H9 (cell line): ENCODE measurements around the gene NEUROD4. TPM values are rescaled to one million over a fixed set of nuclear protein-coding genes. Genes with fewer than 3 reads are reported as not detected.

Experiments used
- DNase-seq: peaks from one replicate; pipeline ENCODE4 v3.0.0-alpha.2; 2017
- H2AFZ ChIP-seq: one replicate; pipeline ENCODE4 v1.6.1; 2013; ENCODE audit warnings: mild to moderate bottlenecking, low read length, control low read depth, moderate library complexity
- H2AK5ac ChIP-seq: 2 replicates; pipeline ENCODE4 v1.6.1; 2013; ENCODE audit warnings: low read length, control low read depth, mixed read lengths; ENCODE audit not compliant: insufficient read length
- H2BK120ac ChIP-seq: one replicate; pipeline ENCODE4 v1.6.1; 2013; ENCODE audit warnings: low read depth, mild to moderate bottlenecking, low read length, control low read depth, inconsistent platforms; ENCODE audit not compliant: poor library complexity, severe bottlenecking
- H2BK12ac ChIP-seq: 2 replicates; pipeline ENCODE4 v1.6.1; 2013; ENCODE audit warnings: low read length, control low read depth, mixed read lengths, low read depth; ENCODE audit not compliant: insufficient read length
- H2BK15ac ChIP-seq: 2 replicates; pipeline ENCODE4 v1.6.1; 2013; ENCODE audit warnings: low read depth, low read length, control low read depth
- H2BK20ac ChIP-seq: one replicate; pipeline ENCODE4 v1.6.1; 2013; ENCODE audit warnings: low read depth, mild to moderate bottlenecking, low read length, control low read depth, inconsistent platforms; ENCODE audit not compliant: poor library complexity, severe bottlenecking
- H2BK5ac ChIP-seq: 2 replicates; pipeline ENCODE4 v1.6.1; 2013; ENCODE audit warnings: low read length, control low read depth, mixed read lengths; ENCODE audit not compliant: insufficient read length
- H3K14ac ChIP-seq: 2 replicates; pipeline ENCODE4 v1.6.1; 2013; ENCODE audit warnings: low read length, control low read depth; ENCODE audit not compliant: insufficient read depth
- H3K18ac ChIP-seq: 2 replicates; pipeline ENCODE4 v1.6.1; 2013; ENCODE audit warnings: low read depth, mild to moderate bottlenecking, mixed read lengths, low read length, control low read depth; ENCODE audit not compliant: insufficient read length
- H3K23ac ChIP-seq: 2 replicates; pipeline ENCODE4 v1.6.1; 2013; ENCODE audit warnings: low read length, control low read depth, mixed read lengths, low read depth; ENCODE audit not compliant: insufficient read length
- H3K23me2 ChIP-seq: 2 replicates; pipeline ENCODE4 v1.6.1; 2013; ENCODE audit warnings: low read depth, mild to moderate bottlenecking, mixed read lengths, low read length, control low read depth; ENCODE audit not compliant: insufficient read length, poor library complexity, severe bottlenecking
- H3K27ac ChIP-seq: 2 replicates; pipeline ENCODE4 v1.5.1; 2013; ENCODE audit warnings: low read length, control low read depth, mixed read lengths, low read depth; ENCODE audit not compliant: insufficient read length
- H3K27me3 ChIP-seq: 2 replicates; pipeline ENCODE4 v1.6.1; 2013; ENCODE audit warnings: low read length, control low read depth, inconsistent platforms; ENCODE audit not compliant: insufficient read depth
- H3K4ac ChIP-seq: 2 replicates; pipeline ENCODE4 v1.6.1; 2013; ENCODE audit warnings: low read depth, mild to moderate bottlenecking, control low read depth, inconsistent platforms, low read length, moderate library complexity
- H3K4me1 ChIP-seq: 2 replicates; pipeline ENCODE4 v1.6.1; 2013; ENCODE audit warnings: low read length, control low read depth, inconsistent platforms; ENCODE audit not compliant: insufficient read depth
- H3K4me2 ChIP-seq: 2 replicates; pipeline ENCODE4 v1.6.1; 2013; ENCODE audit warnings: low read length, control low read depth, mixed read lengths; ENCODE audit not compliant: insufficient read length, insufficient read depth
- H3K56ac ChIP-seq: 2 replicates; pipeline ENCODE4 v1.6.1; 2013; ENCODE audit warnings: low read depth, mild to moderate bottlenecking, mixed read lengths, low read length, control low read depth; ENCODE audit not compliant: insufficient read length
- H3K79me1 ChIP-seq: 2 replicates; pipeline ENCODE4 v1.6.1; 2013; ENCODE audit warnings: low read depth, mild to moderate bottlenecking, moderate library complexity, low read length, control low read depth, inconsistent platforms; ENCODE audit not compliant: insufficient read depth, poor library complexity, severe bottlenecking
- H3K79me2 ChIP-seq: 2 replicates; pipeline ENCODE4 v1.6.1; 2013; ENCODE audit warnings: low read length, control low read depth, inconsistent platforms; ENCODE audit not compliant: insufficient read depth
- H3K9ac ChIP-seq: 2 replicates; pipeline ENCODE4 v1.6.1; 2013; ENCODE audit warnings: low read length, control low read depth, mixed read lengths; ENCODE audit not compliant: insufficient read length; ENCODE audit errors: extremely low read depth
- H3K9me3 ChIP-seq: one replicate; pipeline ENCODE4 v1.6.1; 2013; ENCODE audit warnings: low read depth, low read length, inconsistent platforms; ENCODE audit not compliant: control insufficient read depth
- H3T11ph ChIP-seq: one replicate; pipeline ENCODE4 v1.6.1; 2013; ENCODE audit warnings: mild to moderate bottlenecking, low read length, control low read depth, inconsistent platforms
- H4K20me1 ChIP-seq: one replicate; pipeline ENCODE4 v1.6.1; 2013; ENCODE audit not compliant: control insufficient read depth, insufficient read length, insufficient read depth
- H4K5ac ChIP-seq: 2 replicates; pipeline ENCODE4 v1.6.1; 2013; ENCODE audit warnings: low read depth, mild to moderate bottlenecking, mixed read lengths, low read length, control low read depth; ENCODE audit not compliant: insufficient read length
- H4K8ac ChIP-seq: replicated peaks from 2 replicates; pipeline ENCODE4 v1.6.1; 2013; ENCODE audit warnings: low read length, control low read depth, mixed read lengths, low read depth; ENCODE audit not compliant: insufficient read length
- H4K91ac ChIP-seq: 2 replicates; pipeline ENCODE4 v1.6.1; 2013; ENCODE audit warnings: low read depth, mild to moderate bottlenecking, moderate library complexity, mixed read lengths, low read length, control low read depth; ENCODE audit not compliant: insufficient read length
- H3K27ac Mint-ChIP-seq, 3 experiments: 2 replicates in 2 of 3; 3 replicates in 1 of 3; pipeline ENCODE4 v1.8.0; 2020 to 2021; ENCODE audit warnings: mixed read lengths in 3 of 3, mild to moderate bottlenecking in 1 of 3, moderate library complexity in 1 of 3
- H3K27me3 Mint-ChIP-seq: 2 replicates; pipeline ENCODE4 v1.8.0; 2021; ENCODE audit warnings: low read depth, mild to moderate bottlenecking, moderate library complexity, mixed read lengths
- H3K36me3 Mint-ChIP-seq, 3 experiments: 2 replicates in 2 of 3; 3 replicates in 1 of 3; pipeline ENCODE4 v1.8.0; 2020 to 2021; ENCODE audit warnings: low read depth in 3 of 3, mixed read lengths in 3 of 3; ENCODE audit not compliant: insufficient read depth in 1 of 3
- H3K4me1 Mint-ChIP-seq, 2 experiments: 2 replicates each; pipeline ENCODE4 v1.8.0; 2020; ENCODE audit warnings: mixed read lengths in 2 of 2
- H3K4me3 Mint-ChIP-seq, 2 experiments: 2 replicates in 1 of 2; 3 replicates in 1 of 2; pipeline ENCODE4 v1.8.0; 2020 to 2021; ENCODE audit warnings: mild to moderate bottlenecking in 2 of 2, mixed read lengths in 2 of 2, moderate library complexity in 1 of 2
- H3K9me3 Mint-ChIP-seq, 2 experiments: 2 replicates in 1 of 2; 3 replicates in 1 of 2; pipeline ENCODE4 v1.8.0; 2020; ENCODE audit warnings: mild to moderate bottlenecking in 2 of 2, mixed read lengths in 2 of 2, moderate library complexity in 1 of 2
- WGBS: extraction: QIAGEN DNeasy Blood & Tissue Kit; methylation state at CpG from one replicate; pipeline ENCODE4 v1.1.7; 2013; ENCODE audit warnings: missing lambda C conversion rate, low lambda C conversion rate, mixed read lengths; ENCODE audit not compliant: insufficient read length; ENCODE audit errors: extremely low coverage; 5-methylcytosine and 5-hydroxymethylcytosine counted together
- total RNA-seq: library from RNA; stranded (reverse); gene quantifications from 2 replicates; pipeline ENCODE4 v1.2.1, GENCODE V29; 2021
- TF ChIP-seq, protein P1 (sequence below): fragments of 200-600 bp; sonication (generic); conservative IDR thresholded peaks from 3 replicates; pipeline ENCODE4 v1.8.0; 2021; ENCODE audit warnings: antibody characterized with exemption, mild to moderate bottlenecking

Gene NEUROD4
- total RNA-seq, 1 experiment from 2014 or later, result not detected

DNA sequence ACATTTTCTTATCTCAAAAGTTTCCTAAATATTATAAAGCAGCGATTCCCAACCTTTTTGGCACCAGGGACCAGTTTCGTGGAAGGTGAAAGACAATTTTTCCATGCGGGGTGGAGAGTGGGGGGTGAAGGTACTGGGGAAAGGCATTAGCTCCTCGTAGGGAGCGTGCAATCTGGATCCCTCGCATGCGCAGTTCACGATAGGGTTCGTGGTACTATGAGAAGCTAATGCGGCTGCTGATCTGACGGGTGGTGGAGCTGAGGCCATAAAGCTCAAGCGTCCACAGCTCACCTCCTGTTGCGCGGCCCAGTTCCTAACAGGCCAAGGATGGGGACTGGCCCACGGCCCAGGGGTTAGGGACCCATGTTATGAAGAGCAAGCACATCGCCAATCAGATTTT is 29.9 kb downstream of the NEUROD4 start:
- no peaks in the 10 kb centered on the region for H3K9me3 ChIP-seq
- H3K79me2 ChIP-seq, result no peaks in the 10 kb centered on the region
- no peak overlapping the region for H3T11ph ChIP-seq
- no peak overlapping the region for H2BK15ac ChIP-seq
- no CpG with 5 or more reads among the region's 16 CpGs for WGBS
- Mint-ChIP-seq H3K4me1 (peaks cover 14 to 19% of the 10 kb centered on the region in 2 experiments), H3K4me3 (no peak overlapping the region), H3K36me3 (no peaks in the 10 kb centered on the region), H3K9me3 (no peaks in the 10 kb centered on the region; a peak in 1 of 5 replicates), H3K27ac (no peak overlapping the region), H3K27me3 (peaks cover 9% of the 10 kb centered on the region)
- H2BK12ac ChIP-seq, result no peak overlapping the region
- no peak overlapping the region for H4K5ac ChIP-seq
- H3K27ac ChIP-seq, result no peak overlapping the region
- no peak overlapping the region for H2AK5ac ChIP-seq
- H3K9ac ChIP-seq, result no peak overlapping the region
- no peak overlapping the region for H3K4me2 ChIP-seq
- H2BK120ac ChIP-seq, result no peak overlapping the region
- H3K4ac ChIP-seq, result no peak overlapping the region
- no peak overlapping the region for H2BK20ac ChIP-seq
- no peak overlapping the region for H4K8ac ChIP-seq
- H3K4me1 ChIP-seq, result no peaks in the 10 kb centered on the region
- H2AFZ ChIP-seq, result no peak overlapping the region
- no peak overlapping the region for H2BK5ac ChIP-seq
- no peak for DNase-seq
- TF ChIP-seq, protein P1, sequence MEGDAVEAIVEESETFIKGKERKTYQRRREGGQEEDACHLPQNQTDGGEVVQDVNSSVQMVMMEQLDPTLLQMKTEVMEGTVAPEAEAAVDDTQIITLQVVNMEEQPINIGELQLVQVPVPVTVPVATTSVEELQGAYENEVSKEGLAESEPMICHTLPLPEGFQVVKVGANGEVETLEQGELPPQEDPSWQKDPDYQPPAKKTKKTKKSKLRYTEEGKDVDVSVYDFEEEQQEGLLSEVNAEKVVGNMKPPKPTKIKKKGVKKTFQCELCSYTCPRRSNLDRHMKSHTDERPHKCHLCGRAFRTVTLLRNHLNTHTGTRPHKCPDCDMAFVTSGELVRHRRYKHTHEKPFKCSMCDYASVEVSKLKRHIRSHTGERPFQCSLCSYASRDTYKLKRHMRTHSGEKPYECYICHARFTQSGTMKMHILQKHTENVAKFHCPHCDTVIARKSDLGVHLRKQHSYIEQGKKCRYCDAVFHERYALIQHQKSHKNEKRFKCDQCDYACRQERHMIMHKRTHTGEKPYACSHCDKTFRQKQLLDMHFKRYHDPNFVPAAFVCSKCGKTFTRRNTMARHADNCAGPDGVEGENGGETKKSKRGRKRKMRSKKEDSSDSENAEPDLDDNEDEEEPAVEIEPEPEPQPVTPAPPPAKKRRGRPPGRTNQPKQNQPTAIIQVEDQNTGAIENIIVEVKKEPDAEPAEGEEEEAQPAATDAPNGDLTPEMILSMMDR, result no peak
- no peak overlapping the region for H4K91ac ChIP-seq
- H3K27me3 ChIP-seq, result no peaks in the 10 kb centered on the region
- no peak overlapping the region for H3K56ac ChIP-seq
- H4K20me1 ChIP-seq, result no peaks in the 10 kb centered on the region
- no peaks in the 10 kb centered on the region for H3K23me2 ChIP-seq
- H3K23ac ChIP-seq, result no peak overlapping the region
- no peak overlapping the region; the same call in 1 of the 2 replicates for H3K14ac ChIP-seq
- no peaks in the 10 kb centered on the region for H3K79me1 ChIP-seq
- no peak overlapping the region for H3K18ac ChIP-seq
